DOHH2 (cell line): ENCODE measurements around the gene MFN2.

Source experiments
- EZH2phosphoT487 ChIP-seq: fragments of 200-600 bp; sonication (generic); IDR thresholded peaks from 2 replicates; pipeline ENCODE4 v1.6.1; 2017; ENCODE audit warnings: borderline replicate concordance, mild to moderate bottlenecking, antibody characterized with exemption, low read length, moderate library complexity, mixed read lengths
- TF ChIP-seq, protein P1 (sequence below): fragments of 200-600 bp; sonication (generic); IDR thresholded peaks from one replicate; pipeline ENCODE4 v1.5.1; 2014; ENCODE audit warnings: antibody characterized with exemption, mild to moderate bottlenecking, low read depth, low read length; ENCODE audit not compliant: poor library complexity, severe bottlenecking

DNA sequence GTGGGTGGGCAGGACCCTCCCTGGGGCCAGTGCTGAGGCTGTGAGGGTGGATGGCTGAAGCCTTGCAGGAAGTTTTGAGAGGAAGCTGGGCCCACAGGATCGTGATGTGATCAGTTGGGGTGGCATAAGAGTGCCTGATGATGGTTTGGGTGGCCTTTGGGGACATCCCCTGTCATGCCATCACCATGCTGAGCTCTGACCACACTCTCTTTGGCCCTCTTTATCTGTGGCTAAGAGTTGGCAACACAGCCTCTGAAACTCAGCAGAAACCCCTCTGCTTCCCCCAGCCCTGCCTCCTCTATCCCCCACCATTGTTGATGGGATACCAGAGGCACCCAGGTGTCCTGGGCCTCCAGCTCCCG lies 58.9 kb downstream of the MFN2 start:
- TF ChIP-seq, protein P1, sequence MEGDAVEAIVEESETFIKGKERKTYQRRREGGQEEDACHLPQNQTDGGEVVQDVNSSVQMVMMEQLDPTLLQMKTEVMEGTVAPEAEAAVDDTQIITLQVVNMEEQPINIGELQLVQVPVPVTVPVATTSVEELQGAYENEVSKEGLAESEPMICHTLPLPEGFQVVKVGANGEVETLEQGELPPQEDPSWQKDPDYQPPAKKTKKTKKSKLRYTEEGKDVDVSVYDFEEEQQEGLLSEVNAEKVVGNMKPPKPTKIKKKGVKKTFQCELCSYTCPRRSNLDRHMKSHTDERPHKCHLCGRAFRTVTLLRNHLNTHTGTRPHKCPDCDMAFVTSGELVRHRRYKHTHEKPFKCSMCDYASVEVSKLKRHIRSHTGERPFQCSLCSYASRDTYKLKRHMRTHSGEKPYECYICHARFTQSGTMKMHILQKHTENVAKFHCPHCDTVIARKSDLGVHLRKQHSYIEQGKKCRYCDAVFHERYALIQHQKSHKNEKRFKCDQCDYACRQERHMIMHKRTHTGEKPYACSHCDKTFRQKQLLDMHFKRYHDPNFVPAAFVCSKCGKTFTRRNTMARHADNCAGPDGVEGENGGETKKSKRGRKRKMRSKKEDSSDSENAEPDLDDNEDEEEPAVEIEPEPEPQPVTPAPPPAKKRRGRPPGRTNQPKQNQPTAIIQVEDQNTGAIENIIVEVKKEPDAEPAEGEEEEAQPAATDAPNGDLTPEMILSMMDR: no peak
- TF ChIP-seq EZH2phosphoT487: no peak
